GM12891 (cell line): ENCODE data around the gene STEAP1B.

ENCODE experiments used
- POLR2A ChIP-seq: IDR thresholded peaks from 2 replicates; pipeline ENCODE4 v1.6.1; 2011; ENCODE audit warnings: low read depth, low read length, control low read depth
- POLR2AphosphoS5 ChIP-seq: IDR thresholded peaks from 2 replicates; pipeline ENCODE4 v1.6.1; 2011; ENCODE audit warnings: low read depth, low read length, control low read depth

DNA sequence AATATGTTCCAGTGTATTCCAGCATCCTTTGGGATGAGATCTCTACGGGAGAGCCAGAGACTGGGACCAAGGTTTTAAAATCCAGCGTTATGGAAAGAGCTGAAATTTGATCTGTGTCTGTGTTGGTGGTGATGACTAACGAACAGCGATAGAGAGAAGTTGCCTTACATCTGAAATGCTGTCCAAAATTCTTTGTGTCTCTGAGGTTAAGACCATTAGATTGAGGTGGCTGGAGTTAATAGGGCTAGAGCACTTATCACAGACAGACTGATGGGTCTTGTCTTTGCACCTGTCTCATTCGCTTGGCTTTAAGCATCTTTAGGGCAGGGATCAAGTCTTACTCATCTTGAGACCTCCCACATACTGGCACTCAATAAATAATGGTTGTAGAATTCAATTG, 102.0 kb downstream of the STEAP1B start:
- TF ChIP-seq POLR2A (no peak), POLR2AphosphoS5 (no peak)
